COLO668 (cell line): ENCODE data around the gene CREM.
"Not testable (repeated sequence)": the region's sequence is repeated elsewhere in the genome, so short reads cannot be mapped to it uniquely, and the experiment has no call there.

ENCODE experiments used
- DNase-seq: peaks from one replicate; lab custom pipeline; 2025; ENCODE audit not compliant: unreplicated experiment; lab: John Stamatoyannopoulos, UW

The CREM gene

DNA sequence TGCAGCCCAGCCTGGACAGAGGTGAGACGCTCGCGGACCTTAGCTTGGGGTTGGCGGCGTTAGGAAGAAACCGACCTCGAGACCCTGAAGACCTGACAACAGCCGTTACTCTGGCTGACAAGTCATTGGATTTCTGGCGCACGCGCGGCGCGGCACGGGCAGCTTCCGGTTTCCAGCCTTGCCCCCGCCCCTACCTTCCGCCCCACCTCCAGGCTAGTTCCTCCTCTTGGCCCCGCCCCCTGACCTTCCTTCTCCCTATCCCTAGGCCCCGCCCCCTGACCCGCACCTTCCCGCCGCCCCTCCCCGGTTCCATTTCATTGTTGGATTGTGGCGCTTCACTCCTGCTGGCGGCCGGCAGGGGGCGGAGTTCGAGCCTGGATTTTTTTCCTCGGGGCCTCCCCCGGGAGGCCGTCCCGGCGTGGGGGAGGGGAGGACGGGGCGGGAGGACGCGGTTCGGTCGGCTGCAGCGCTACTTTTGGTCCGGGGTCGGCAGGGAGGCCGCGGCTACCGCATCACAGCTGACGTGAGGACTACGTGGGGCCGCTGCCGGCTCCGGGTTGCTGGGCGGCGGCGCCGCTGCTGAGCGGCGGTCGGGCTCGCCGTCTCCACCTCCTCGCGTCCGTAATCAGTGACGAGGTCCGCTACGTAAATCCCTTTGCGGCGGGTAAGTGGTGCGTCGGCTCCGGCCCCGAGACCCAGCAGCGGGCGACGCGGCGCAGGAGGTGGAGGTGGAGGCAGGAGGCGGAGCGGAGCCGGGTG lies at the start of gene CREM:
Gene CREM (plus strand): TSS at position 317 of the 759 bp plus-strand sequence. CDS start 10,990 bp downstream, outside the sequence.
- peak; percentile 97 for DNase-seq

DNA sequence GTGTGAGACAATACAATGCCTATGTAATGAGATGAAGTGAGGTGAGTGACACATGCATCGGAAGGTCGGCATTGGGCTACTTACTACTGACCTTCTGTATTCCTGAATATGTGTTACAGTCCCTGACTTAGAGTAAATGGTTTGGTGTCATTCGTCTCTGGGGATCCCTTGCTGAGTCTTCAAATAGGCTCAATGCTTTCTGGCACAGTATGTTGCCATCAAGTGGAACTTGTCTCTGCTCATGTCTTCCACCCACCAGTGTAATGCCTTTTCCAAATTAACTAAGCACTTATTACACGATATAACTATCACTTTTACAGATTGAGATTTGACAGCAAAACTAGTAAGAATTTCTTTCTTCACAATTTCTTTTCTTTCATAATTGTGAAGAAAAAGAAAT lies 47.4 kb upstream of the CREM start:
- no peak for DNase-seq

DNA sequence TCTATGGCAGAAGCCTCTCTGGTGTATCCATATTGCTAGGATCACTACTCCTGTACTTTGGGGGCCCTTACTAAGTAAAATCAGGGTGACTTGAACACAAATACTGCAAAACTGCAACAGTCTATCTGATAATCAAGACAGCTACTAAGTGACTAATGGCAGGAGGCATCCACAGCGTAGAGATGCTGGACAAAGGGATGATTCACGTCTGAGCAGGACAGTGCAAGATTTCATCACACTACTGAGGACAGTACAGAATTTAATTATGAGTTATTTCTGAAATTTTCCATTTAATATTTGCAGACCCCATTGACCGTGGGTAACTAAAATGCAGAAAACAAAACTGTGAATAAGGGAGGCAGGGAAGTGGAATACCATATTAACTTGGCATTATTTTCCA lies 46.9 kb upstream of the CREM start:
- DNase-seq = no peak

DNA sequence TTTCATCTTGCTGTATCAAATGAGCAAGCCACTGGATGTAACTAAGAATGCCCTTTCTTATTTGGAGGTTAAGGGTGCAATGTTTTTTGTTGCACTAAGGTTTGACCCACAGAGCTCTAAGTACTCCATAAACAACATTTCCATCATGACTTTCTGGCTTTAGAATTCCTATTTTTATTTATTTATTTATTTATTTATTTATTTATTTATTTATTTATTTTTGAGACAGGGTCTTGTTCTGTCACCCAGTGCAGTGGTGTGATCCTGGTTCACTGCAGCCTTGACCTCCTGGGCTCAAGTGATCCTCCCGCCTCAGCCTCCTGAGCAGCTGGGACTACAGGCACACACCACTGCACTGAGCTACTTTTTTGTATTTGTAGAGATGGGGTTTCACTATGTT lies 46.4 kb upstream of the CREM start:
- DNase-seq = not testable (repeated sequence)

DNA sequence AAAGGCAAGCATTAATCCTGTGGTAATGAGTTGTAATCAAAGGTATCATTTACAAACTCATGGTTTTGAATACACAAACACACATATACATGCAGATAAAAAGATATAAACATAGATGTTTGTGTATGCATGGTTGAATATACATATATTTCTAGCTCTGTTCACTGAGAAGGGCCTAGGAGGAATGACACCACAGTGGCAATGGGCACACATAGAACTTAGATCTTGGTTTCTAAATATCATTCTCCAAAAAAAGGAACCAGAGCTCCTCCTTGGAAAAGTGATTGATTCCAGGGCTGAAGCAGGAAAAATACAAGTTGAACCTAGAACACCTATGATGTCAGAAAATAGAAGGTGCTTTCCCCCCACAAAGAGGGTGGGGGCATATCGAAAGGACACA lies 43.4 kb upstream of the CREM start:
- no peak for DNase-seq

DNA sequence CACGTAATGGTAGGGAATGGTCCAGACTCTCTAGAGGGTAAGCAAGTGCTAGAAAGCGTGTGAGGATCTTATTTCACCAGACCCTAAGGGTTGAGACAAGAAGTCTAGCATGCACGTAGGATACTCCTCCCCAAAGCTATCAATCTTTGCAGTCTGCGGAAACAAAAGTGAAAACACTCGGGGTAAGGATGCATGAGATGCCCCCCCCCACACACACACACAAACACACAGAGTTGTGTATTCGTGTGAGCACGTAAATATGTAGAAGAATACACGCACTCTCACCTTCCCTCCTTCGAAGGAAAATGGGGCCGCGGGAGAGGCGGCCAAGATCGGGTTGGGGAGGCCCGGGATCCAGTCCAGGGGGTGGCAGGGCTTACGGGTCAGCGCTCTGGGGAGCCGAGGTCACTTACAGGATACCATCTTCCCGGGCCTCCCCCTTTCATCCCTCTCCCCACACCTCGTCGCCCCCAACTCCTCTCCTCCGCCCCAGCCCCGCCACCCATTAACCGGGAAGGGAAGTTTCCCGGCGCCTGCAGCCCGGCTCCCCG lies 37.0 kb upstream of the CREM start:
- peak; percentile 4 for DNase-seq

DNA sequence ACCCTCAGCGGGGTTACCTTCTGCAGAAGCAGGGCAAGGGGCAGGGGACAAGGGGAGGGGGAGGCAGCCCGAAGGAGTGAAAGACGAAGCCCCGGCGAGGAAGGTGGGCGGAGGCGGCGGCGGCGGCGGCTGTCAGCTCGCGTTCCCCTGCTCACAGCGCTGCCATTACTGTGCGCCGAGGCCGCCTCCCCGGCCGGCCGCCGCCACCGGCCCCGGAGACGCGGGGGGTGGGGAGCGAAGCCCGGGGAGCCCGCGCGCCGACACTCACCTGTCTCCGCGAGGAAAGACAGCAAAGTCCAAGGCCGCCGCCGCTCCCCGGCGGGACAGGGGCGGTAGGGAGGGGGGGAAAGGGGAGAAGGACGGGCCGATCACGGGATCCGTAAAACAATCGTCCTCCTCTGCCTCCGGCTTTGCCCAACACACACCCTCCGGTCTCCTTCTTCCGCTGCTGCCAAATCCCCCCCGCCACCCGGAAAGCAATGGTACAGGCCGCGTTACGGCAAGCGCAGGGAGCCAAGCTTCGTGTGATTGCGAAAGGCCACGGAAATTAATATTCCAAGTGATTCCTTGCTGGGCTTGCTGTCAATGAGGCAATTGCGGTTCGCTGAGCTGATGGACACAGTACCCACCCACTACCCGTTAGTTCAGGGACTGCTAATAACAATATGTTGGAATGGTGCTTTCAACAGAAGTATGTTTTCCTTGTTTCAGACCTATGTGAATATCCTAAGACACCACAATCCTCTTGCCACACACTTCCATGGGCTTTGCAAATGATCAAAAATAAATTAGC lies 36.3 kb upstream of the CREM start, which contains the start of gene CUL2:
Gene CUL2 (minus strand): TSS at position 180 of the 793 bp plus-strand sequence. CDS start 19,024 bp downstream, outside the sequence.
- peak; percentile 85 for DNase-seq

DNA sequence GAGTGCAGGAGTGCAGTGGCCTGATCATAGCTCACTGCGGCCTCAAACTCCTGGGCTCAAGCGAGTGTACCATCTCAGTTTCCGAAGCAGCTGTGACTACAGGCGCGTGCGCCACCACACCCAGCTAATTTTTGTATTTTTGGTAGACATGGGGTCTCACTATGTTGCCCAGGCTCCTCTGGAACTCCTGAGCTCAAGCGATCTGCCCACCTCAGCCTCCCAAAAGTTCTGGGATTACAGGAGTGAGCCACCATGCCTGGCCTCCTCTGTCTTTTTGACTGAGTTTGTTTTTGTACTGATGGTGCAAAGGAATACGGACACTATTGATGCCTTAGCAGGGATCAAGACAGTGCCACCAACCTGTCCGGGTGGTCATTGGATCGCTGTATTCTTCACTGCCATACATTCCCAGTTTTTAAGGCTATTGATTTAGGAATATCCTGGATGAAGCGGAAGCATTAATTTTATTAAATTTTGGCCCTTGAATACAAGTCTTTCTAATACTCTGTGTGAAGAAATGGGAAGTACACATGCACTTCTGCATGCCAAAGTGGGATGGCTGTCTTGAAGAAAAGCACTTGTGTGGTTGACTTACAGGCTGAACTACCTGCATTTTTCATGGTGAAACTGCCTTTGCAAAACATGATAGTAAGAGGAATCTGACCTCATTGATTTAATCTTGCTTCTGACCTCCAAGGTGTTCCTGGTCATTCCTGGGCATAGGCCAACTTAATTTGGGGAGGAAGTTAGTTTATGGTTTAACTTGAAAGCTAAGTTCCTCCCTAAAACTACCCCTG lies 34.5 kb upstream of the CREM start:
- no peak for DNase-seq

DNA sequence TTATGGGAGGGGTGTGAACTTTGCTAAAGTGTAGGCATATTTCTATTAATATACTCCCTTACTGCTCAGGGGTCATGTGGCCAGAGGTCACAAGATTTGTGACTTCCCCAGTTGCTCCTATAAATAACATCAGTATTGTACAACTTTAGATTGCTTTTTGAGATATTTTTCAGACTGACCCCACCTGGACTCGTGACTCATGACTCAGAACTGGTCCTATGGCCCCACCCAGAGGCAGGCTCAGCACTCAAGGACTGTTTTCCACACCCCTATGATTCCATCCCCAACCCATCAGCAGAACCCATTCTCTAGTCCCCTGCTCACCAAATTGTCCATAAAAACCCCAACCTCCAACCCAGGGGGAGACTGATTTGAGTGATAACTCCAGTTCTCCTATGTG lies 33.8 kb upstream of the CREM start:
- no peak for DNase-seq

DNA sequence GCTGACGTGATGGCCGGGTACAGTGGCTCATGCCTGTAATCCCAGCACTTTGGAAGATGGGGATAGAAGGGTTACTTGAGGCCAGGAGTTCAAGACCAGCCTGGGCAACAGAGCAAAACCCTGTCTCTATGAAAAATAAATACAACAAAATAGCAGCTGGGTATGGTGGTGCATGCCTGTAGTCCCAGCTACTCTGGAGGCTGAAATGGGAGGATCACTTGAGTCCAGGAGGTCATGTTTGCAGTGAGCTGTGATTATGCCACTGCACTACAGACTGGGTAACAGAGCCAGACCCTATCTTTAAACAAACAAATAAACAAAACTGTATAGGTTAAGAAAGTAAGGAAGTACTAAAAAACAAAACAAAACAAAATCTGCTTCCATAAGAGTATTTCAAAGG lies 30.3 kb upstream of the CREM start:
- DNase-seq = no peak

DNA sequence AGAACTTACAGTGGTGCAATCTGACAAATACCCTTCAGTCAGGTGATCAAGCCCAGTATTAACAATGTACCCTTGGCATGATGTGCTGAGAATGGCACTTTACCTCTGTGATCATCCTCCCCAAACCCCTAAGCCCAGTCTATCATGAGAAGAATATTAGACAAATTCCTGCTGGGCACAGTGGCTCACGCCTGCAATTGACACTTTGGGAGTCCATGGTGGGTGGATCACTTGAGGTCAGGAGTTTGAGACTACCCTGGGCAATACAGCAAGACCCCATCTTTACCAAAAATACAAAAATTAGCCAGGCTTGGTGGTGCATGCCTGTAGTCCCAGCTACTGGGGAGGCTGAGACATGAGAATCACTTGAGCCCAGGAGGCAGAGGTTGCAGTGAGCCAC lies 29.1 kb upstream of the CREM start:
- no peak for DNase-seq

DNA sequence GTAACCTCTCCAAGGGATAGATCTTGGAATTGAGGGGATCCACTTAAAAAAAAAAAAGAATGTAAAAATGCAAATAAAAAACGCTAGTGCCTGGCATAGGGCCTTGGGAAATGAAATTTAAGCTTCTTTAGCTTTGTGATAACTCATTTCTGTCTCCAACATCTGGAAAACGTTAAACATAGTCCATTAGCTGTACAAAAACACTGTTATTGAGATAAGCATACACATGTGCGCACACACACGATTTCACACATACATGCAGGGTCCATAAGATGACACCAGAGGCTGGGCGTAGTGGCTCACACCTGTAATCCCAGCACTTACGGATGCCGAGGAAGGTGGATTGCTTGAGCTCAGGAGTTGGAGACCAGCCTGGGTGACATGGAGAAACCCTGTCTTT lies 22.8 kb upstream of the CREM start:
- no peak for DNase-seq

DNA sequence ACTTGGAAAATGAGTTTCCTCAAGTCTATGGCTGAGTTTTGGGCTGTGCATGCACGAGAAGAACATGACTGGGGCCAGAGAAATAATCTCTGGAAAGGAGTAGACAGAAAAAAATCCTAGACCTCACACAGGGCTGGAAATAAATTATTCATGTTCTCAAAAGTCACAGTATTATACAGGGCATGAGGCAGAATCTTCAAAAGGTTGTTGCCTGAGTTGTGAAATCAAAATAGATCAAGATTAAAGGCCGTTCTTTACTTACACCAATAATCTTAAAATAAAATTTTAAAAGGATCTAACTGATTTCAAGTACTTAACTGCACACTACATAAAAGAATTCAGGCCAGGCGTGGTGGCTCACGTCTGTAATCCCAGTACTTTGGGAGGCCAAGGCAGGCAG lies 14.1 kb upstream of the CREM start:
- DNase-seq = no peak

DNA sequence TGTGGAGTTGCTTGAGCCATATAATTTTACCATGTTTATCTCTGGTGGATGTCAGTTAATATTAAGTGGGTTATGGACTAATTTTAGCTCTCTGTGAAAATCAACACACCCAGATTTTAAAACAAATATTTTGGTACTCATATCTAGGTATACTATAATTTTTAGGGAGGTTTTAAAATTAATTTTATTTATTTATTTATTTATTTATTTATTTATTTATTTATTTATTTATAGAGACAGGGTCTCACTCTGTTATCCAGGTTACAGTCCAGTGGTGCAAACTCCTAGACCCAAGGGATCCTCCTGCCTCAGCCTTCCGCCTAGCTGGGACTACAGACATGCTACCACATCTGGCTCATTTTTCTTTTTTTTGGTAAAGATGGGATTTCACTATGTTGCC lies 7.3 kb upstream of the CREM start:
- DNase-seq = no peak

DNA sequence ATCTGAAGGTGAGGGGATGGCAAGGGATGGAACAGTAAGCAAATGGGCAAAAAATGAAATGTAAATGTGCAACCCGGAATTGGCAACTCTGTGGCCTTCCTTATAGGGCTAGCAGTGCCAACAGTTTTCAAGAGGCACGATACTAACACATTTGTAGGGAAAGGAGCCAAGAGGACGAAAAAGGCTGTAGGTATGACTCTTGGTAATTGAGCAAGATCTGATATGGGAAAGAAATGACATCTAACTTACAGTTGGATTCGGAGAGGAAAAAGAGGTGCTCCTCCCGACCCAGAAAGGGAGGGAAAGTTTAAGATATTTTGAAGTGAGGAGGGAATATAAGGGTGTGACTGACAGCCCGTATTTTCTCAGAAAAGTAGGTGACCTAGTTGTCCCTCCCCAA lies 2.1 kb upstream of the CREM start:
- DNase-seq = no peak

DNA sequence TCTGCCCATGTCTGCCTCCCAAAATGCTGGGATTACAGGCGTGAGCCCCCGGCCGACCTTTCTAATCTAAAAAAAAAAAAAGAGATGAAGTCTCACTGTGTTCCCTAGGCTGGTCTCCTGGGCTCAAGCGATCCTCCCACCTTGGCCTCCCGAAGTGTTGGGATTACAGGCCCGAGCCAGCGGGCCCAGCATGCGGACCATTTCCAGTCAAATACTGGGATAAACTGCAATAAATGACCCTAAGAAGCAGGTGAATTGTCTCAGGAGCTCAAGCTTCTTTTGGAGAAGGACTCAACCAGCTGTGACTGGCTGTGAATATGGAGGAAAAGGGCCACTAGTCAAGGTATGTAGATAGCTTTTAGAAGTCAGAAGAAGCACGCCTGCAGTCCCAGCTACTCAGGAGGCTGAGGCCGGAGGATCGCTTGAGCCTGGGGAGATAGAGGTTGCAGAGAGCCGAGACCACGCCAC lies 550 bp upstream of the CREM start:
- no peak for DNase-seq

DNA sequence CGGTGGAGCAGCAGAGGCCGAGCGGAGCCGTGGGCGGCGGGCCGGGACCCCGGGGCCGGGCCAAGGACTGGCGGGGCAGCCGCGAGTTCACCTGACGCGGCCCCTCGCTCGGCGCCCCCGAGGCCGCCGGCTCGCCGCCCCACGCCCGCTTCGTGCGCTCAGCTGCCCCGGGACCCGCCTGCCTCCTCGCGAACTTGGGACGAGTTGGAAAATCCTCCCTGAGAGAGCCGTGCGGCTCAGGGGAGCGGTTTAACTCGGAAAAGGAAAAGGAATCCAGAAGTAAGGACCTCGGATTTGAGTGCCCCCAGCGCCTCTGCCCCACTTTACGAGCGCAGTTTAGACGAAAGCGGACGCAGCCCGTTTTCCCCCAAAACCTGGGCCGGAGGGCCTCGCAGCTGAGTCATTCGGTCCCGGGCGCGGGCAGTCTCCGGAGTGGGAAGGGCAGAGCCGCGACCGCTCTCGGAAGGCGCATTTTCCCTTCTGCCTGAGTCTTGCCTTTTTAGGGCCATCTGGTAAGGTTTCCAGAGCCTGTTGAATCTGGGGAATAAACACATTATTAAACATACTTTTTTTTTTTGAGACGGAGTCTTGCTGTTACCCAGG lies 744 bp downstream of the CREM start:
- peak; percentile 43 for DNase-seq

DNA sequence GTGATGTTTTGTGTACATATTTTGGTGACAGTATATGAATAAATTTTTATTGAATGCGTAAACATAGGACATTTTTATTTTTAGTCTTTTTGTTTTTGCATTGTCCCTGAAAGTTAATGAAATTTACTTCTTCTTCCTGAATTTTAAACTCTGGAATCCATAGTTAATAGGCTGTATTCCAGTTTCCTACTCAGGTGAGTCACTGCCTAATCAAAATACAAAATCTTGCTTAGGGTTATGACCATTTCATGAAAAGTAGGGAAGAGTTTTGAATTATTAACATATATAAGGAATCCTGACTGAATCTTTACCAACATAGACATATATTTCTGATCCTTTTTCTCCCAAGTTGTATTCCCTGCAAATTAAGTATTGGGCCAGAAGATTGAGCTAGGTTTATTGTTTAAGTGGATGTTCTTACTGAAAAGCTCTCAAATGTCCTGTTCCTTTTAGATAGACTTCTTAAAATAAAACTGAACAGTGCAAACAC lies 2.6 kb downstream of the CREM start:
- no peak for DNase-seq

DNA sequence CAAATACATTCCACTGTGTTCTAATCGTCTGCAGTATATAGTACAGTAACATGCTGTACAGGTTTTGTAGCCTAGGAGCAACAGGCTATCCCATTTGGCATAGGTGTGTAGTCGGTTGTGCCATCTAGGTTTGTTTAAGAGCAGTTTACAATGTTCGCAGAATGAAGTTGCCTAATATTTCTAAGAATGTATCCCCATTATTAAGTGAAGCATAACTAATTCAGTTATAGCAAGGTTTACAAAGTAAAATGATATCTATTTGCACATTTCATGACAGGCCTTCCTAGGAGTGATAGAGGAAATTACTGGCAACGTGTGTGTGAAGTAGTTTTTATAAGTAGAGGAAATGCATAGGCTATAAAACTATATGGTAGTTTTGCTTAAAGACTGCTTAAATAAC lies 4.0 kb downstream of the CREM start:
- no peak for DNase-seq

DNA sequence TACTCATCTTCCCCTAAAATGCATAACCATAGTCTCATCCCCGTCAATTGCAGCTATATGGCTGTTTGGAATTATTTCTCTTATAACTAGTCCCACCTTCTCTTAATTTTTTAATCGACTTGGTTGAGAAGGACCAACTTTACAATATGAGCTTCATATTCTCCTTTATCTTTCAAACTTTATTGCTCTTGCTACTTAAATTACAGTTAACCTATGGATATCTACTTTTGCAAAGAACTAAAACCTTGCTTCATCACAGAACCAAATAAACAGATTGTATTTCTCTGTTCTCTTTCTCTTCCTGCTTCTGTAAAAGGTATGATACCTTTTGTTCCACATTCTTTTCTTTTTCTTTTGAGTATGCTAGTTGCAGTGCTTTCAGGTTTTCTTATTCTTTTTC lies 6.1 kb downstream of the CREM start:
- DNase-seq = no peak

DNA sequence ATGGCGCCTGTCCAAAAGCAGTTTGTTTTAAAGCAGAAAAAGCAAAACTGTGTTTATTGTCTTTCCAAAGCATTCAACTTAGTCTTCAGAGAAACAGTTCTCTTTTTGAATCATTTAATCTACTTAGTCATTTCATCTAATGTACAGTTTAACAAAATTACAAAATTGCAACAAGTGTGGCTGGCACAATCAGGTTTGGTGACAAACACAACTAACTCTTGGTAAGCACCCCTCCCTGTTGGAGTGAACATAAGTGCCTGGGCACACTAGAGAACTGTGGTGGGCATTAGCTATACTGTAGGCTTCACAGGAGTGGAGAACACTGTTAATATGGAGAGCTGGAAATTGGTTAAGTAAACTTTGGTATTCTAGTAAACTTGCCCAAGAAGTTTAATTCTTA lies 6.9 kb downstream of the CREM start:
- DNase-seq = no peak
